GM23248 (cell line): ENCODE measurements around the gene USP17L12.
"Not testable (repeated sequence)": the region's sequence is repeated elsewhere in the genome, so short reads cannot be mapped to it uniquely, and the experiment has no call there.

Experiments
- EZH2 ChIP-seq: fragments of 200-600 bp; sonication (generic); IDR thresholded peaks from 2 replicates; pipeline ENCODE4 v1.6.1; 2018; ENCODE audit warnings: antibody characterized with exemption, mild to moderate bottlenecking; ENCODE audit not compliant: insufficient read depth, poor library complexity, severe bottlenecking
- EZH2phosphoT487 ChIP-seq: fragments of 200-600 bp; sonication (generic); IDR thresholded peaks from 2 replicates; pipeline ENCODE4 v1.6.1; 2018; ENCODE audit warnings: antibody characterized with exemption, moderate library complexity, mild to moderate bottlenecking, low read depth; ENCODE audit not compliant: insufficient read depth

DNA sequence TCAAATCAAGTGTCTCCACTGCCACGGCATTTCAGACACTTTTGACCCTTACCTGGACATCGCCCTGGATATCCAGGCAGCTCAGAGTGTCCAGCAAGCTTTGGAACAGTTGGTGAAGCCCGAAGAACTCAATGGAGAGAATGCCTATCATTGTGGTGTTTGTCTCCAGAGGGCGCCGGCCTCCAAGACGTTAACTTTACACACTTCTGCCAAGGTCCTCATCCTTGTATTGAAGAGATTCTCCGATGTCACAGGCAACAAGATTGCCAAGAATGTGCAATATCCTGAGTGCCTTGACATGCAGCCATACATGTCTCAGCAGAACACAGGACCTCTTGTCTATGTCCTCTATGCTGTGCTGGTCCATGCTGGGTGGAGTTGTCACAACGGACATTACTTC is 10.3 kb downstream of the USP17L12 start:
- TF ChIP-seq EZH2, EZH2phosphoT487: not testable (repeated sequence)
